ENCODE measurements around the gene SHC2. TPM values are rescaled to one million over a fixed set of nuclear protein-coding genes. Genes with fewer than 3 reads are reported as not detected.

SHC2 gene
- total and polyA plus RNA-seq, 2 of the 8 experiments (the other 6 are each of a cell fraction or from before 2014, with no cell fraction given) = 4.4 to 7.3 TPM

DNA sequence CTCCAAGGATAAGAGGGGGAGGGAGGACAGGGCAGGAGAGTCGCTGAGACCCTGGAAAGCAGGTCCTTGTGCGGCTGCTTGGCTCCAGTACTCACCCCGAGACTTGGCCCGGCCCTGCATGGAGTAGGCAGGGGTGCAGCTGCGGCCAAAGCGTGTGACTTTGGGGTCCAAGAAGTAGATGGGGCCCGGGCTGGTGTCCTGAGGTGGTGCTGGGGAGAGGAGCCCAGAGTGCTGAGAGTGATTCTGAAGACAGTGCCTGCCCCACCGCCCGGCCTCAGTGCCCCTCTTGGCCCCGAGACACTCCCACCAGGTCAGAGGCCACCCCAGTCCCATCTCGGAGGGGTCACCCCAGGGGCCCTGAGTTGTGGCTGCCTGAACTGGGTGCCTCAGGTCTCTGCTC lies 6.7 kb upstream of the SHC2 start (continued):
- TF ChIP-seq, protein P1, sequence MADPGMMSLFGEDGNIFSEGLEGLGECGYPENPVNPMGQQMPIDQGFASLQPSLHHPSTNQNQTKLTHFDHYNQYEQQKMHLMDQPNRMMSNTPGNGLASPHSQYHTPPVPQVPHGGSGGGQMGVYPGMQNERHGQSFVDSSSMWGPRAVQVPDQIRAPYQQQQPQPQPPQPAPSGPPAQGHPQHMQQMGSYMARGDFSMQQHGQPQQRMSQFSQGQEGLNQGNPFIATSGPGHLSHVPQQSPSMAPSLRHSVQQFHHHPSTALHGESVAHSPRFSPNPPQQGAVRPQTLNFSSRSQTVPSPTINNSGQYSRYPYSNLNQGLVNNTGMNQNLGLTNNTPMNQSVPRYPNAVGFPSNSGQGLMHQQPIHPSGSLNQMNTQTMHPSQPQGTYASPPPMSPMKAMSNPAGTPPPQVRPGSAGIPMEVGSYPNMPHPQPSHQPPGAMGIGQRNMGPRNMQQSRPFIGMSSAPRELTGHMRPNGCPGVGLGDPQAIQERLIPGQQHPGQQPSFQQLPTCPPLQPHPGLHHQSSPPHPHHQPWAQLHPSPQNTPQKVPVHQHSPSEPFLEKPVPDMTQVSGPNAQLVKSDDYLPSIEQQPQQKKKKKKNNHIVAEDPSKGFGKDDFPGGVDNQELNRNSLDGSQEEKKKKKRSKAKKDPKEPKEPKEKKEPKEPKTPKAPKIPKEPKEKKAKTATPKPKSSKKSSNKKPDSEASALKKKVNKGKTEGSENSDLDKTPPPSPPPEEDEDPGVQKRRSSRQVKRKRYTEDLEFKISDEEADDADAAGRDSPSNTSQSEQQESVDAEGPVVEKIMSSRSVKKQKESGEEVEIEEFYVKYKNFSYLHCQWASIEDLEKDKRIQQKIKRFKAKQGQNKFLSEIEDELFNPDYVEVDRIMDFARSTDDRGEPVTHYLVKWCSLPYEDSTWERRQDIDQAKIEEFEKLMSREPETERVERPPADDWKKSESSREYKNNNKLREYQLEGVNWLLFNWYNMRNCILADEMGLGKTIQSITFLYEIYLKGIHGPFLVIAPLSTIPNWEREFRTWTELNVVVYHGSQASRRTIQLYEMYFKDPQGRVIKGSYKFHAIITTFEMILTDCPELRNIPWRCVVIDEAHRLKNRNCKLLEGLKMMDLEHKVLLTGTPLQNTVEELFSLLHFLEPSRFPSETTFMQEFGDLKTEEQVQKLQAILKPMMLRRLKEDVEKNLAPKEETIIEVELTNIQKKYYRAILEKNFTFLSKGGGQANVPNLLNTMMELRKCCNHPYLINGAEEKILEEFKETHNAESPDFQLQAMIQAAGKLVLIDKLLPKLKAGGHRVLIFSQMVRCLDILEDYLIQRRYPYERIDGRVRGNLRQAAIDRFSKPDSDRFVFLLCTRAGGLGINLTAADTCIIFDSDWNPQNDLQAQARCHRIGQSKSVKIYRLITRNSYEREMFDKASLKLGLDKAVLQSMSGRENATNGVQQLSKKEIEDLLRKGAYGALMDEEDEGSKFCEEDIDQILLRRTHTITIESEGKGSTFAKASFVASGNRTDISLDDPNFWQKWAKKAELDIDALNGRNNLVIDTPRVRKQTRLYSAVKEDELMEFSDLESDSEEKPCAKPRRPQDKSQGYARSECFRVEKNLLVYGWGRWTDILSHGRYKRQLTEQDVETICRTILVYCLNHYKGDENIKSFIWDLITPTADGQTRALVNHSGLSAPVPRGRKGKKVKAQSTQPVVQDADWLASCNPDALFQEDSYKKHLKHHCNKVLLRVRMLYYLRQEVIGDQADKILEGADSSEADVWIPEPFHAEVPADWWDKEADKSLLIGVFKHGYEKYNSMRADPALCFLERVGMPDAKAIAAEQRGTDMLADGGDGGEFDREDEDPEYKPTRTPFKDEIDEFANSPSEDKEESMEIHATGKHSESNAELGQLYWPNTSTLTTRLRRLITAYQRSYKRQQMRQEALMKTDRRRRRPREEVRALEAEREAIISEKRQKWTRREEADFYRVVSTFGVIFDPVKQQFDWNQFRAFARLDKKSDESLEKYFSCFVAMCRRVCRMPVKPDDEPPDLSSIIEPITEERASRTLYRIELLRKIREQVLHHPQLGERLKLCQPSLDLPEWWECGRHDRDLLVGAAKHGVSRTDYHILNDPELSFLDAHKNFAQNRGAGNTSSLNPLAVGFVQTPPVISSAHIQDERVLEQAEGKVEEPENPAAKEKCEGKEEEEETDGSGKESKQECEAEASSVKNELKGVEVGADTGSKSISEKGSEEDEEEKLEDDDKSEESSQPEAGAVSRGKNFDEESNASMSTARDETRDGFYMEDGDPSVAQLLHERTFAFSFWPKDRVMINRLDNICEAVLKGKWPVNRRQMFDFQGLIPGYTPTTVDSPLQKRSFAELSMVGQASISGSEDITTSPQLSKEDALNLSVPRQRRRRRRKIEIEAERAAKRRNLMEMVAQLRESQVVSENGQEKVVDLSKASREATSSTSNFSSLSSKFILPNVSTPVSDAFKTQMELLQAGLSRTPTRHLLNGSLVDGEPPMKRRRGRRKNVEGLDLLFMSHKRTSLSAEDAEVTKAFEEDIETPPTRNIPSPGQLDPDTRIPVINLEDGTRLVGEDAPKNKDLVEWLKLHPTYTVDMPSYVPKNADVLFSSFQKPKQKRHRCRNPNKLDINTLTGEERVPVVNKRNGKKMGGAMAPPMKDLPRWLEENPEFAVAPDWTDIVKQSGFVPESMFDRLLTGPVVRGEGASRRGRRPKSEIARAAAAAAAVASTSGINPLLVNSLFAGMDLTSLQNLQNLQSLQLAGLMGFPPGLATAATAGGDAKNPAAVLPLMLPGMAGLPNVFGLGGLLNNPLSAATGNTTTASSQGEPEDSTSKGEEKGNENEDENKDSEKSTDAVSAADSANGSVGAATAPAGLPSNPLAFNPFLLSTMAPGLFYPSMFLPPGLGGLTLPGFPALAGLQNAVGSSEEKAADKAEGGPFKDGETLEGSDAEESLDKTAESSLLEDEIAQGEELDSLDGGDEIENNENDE (IDR thresholded peaks at IDR 0.05; ENCODE audit: insufficient replicate concordance, low read length) = no peak
- TF ChIP-seq KDM5A (IDR thresholded peaks at IDR 0.05; ENCODE audit: low read length) (no peak), BCL11A (IDR thresholded peaks at IDR 0.05; ENCODE audit: low read depth in 2 of 2, low read length in 2 of 2) (no peak), RXRA (IDR thresholded peaks at IDR 0.05; ENCODE audit: insufficient read depth, low read depth, low read length) (no peak), EGR1 (IDR thresholded peaks at IDR 0.05; ENCODE audit: borderline replicate concordance, low read depth, low read length) (no peak), POU5F1 (IDR thresholded peaks at IDR 0.05; ENCODE audit: low read depth, low read length) (no peak), SUZ12 (IDR thresholded peaks at IDR 0.05; ENCODE audit: low read length) (no peak), YY1 (IDR thresholded peaks at IDR 0.05; ENCODE audit: low read depth, low read length) (no peak), CHD2 (IDR thresholded peaks at IDR 0.05; ENCODE audit: low read length) (no peak), TAF7 (optimal IDR thresholded peaks at IDR 0.05; ENCODE audit: borderline replicate concordance, low read depth, low read length) (no peak)
- TF ChIP-seq, protein P2, sequence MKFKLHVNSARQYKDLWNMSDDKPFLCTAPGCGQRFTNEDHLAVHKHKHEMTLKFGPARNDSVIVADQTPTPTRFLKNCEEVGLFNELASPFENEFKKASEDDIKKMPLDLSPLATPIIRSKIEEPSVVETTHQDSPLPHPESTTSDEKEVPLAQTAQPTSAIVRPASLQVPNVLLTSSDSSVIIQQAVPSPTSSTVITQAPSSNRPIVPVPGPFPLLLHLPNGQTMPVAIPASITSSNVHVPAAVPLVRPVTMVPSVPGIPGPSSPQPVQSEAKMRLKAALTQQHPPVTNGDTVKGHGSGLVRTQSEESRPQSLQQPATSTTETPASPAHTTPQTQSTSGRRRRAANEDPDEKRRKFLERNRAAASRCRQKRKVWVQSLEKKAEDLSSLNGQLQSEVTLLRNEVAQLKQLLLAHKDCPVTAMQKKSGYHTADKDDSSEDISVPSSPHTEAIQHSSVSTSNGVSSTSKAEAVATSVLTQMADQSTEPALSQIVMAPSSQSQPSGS (IDR thresholded peaks at IDR 0.05; ENCODE audit: low read length) = no peak

All from H1 (cell line).